Panc1 (cell line): ENCODE data around the gene KLF16. TPM values are rescaled to one million over a fixed set of nuclear protein-coding genes. Genes with fewer than 3 reads are reported as not detected.

Experiments used
- ATAC-seq: fragments of 200-7000 bp; cut with Tn5 transposase; 2 replicates; pipeline ENCODE4 v1.9.1; 2020; ENCODE audit warnings: mild to moderate bottlenecking, moderate library complexity
- BruUV-seq: library from RNA; stranded (reverse); fragments of 400-500 nt; replicated peaks from 2 replicates; lab custom pipeline; 2021; lab: Mats Ljungman, UMichigan
- CTCF ChIA-PET: fragments of 300-600 bp; sonication (Branson Sonifier 250); formaldehyde crosslinking; loops from one replicate; lab custom pipeline; 2022; ENCODE audit warnings: antibody characterized with exemption; lab: Charles Lee
- POLR2A ChIA-PET: fragments of 300-600 bp; sonication (Branson Sonifier 250); formaldehyde crosslinking; loops from one replicate; lab custom pipeline; 2022; ENCODE audit warnings: antibody characterized with exemption; lab: Charles Lee
- DNase-seq: peaks from one replicate; pipeline ENCODE4 v3.0.0-alpha.2; 2010; ENCODE audit warnings: low read depth, low spot score
- H3K27ac ChIP-seq: 2 replicates; pipeline ENCODE4 v1.5.1; 2011; ENCODE audit warnings: mild to moderate bottlenecking, low read length, inconsistent platforms
- H3K27me3 ChIP-seq: fragments of 200-500 bp; sonication (Bioruptor generic); 2 replicates; pipeline ENCODE4 v1.6.0; 2014; ENCODE audit warnings: low read length, inconsistent platforms; ENCODE audit not compliant: control insufficient read depth, insufficient read depth
- H3K36me3 ChIP-seq: fragments of 200-500 bp; sonication (Bioruptor generic); 2 replicates; pipeline ENCODE4 v1.5.1; 2014; ENCODE audit warnings: inconsistent platforms, mild to moderate bottlenecking, low read length, moderate library complexity; ENCODE audit not compliant: control insufficient read depth, insufficient read depth
- H3K4me1 ChIP-seq: 2 replicates; pipeline ENCODE4 v1.5.1; 2011; ENCODE audit warnings: inconsistent platforms, mild to moderate bottlenecking, low read length, moderate library complexity; ENCODE audit not compliant: control insufficient read depth, insufficient read depth
- H3K4me3 ChIP-seq, 2 experiments: 2 replicates each; pipeline ENCODE4 v1.5.1; 2011 to 2012; ENCODE audit warnings: low read depth in 2 of 2, low read length in 2 of 2, mild to moderate bottlenecking in 2 of 2, inconsistent platforms in 1 of 2, moderate library complexity in 1 of 2
- H3K9me3 ChIP-seq: fragments of 200-500 bp; sonication (Bioruptor generic); 2 replicates; pipeline ENCODE4 v1.5.1; 2014; ENCODE audit warnings: low read depth, mild to moderate bottlenecking, inconsistent platforms, low read length, moderate library complexity; ENCODE audit not compliant: control insufficient read depth, insufficient read depth
- POLR2AphosphoS5 ChIP-seq: IDR thresholded peaks from 2 replicates; pipeline ENCODE4 v1.6.1; 2012; ENCODE audit warnings: mild to moderate bottlenecking, low read depth, low read length, moderate library complexity
- SIN3A ChIP-seq: IDR thresholded peaks from 2 replicates; pipeline ENCODE4 v1.6.1; 2012; ENCODE audit warnings: low read depth, mild to moderate bottlenecking, low read length, moderate library complexity, borderline replicate concordance; ENCODE audit not compliant: insufficient read depth
- TCF7L2 ChIP-seq: IDR thresholded peaks from 2 replicates; pipeline ENCODE4 v1.6.1; 2011; ENCODE audit warnings: mild to moderate bottlenecking, low read depth, low read length, inconsistent platforms
- in situ Hi-C: cut with HindIII; loops from 2 replicates; pipeline ENCODE4 v1.10.0; 2016; ENCODE audit warnings: low sequenced_read_pairs, low pct_unique_long_range_greater_than_20kb
- intact Hi-C: fragments of 100-400 bp; cut with micrococcal nuclease; formaldehyde crosslinking; loops from one replicate; pipeline ENCODE4 v1.10.0; 2022; ENCODE audit not compliant: unreplicated experiment
- total RNA-seq: library from RNA; stranded (reverse); gene quantifications from one replicate; pipeline ENCODE4 v1.2.1, GENCODE V29; 2021; ENCODE audit not compliant: unreplicated experiment
- TF ChIP-seq, protein P1 (sequence below): fragments of 450-650 bp; IDR thresholded peaks from 2 replicates; pipeline ENCODE4 v1.5.1; 2017; ENCODE audit warnings: mild to moderate bottlenecking
- TF ChIP-seq, protein P2 (sequence below), 2 experiments: IDR thresholded peaks; 2 replicates each; pipeline ENCODE4 v1.6.1; 2011 to 2012; ENCODE audit warnings: low read depth in 2 of 2, control low read depth in 1 of 2, low read length in 1 of 2, mild to moderate bottlenecking in 1 of 2, moderate library complexity in 1 of 2; ENCODE audit not compliant: insufficient read depth in 1 of 2

Gene KLF16
- total RNA-seq, 1 experiment from 2014 or later: 79.3 TPM

DNA sequence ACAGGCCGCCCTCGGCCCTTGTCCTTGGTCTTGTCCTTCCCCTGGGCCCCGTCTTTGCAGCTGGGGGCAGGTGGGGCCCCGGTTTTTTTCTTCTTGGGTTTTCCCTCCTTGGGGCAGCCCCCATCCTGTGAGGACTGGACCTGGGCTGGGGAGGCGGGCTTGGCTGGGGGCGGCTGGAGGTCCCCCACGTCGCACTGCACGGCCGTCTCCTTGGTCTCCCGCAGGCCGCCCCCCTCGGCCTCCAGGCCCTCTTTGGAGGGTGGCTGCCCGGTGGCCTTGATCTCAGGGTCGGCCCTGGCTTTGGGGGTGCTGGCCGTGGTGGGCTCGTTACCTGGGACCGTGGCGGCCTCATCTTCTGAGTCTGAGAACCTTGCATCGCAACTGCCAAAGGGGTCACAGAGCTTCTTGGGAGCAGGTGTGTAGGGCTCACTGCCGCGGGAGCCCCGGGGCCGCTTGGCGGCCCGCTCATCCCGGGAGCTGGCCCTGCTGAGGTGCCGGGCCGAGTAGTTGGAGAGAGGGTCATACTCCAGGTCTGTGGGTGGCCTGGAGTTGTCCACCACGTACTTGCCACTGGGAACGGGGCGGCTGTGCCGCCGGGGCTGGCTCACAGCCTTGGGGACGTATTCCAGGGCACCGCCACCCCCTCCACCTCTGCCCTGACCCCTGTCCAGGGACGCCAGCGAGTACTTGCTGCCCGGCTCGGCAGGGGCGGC, 35.7 kb downstream of the KLF16 start:
- no TSS peak for BruUV-seq

DNA sequence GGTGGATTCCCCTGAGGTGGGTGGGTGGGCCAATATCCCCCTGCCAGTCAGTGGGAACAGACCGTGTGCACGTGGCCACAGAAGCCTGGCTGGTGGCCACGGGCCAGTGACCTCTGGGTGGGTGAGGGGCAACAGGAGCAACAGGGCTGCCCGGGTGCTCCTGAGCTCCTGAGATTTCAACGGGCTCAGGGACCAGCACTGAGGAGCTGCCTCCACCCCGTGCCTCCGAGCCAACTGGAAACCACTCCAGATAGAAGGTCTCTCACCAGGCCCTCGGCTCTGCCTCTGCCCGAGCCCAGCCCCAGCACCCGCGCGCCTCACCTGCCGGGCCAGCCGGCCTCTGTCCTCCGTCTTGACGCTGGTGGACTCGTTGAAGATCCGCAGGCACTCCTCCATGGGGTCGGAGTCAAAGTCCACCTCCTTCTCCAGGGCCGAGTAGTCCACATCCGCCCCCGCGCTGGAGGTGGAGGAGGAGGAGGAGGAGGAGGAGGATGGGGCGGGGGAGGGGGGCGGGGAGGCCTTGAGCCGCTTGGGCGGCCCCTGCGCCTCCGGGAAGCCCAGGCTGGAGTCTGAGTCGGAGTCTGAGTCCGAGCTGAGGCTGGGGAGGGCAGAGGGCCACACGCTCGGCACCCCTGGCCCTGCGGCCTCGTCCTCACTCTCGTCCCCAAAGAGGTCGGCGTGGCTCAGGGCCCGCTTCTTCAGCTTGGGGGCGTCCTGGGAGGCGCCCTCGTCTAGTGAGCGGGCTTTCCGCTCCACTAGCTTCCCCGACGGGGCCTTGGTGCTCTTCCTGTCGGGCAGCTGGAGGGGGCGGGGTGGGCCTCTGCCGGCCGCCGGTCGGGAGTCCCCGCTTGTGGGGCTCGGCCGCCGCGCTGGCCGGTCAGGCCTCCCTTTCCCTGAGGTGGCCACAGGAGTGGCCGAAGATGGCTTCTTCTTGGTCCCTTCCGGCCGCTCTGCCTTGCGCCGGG, 36.5 kb downstream of the KLF16 start:
- ChIA-PET CTCF (interaction anchor here (0.6 to 1.4 kb wide), 6 partner anchors 11 to 365 kb away, joined by 3 to 17 read pairs (median 8); no protein-coding TSS in a partner anchor), POLR2A (interaction anchor here (0.6 to 0.7 kb wide), 2 partner anchors 46 to 1308 kb away, joined by 3 read pairs; no protein-coding TSS in a partner anchor)
- DNase-seq (no peak), ATAC-seq (peak; percentile 76)
- intact Hi-C loops: no loop called here
- H3K4me1 ChIP-seq: peaks cover 23% of the 10 kb centered on the region
- BruUV-seq: no TSS peak
- peak overlapping the region in 1 of 2 experiments; percentile 8; a peak in 2 of 4 replicates for H3K4me3 ChIP-seq
- TF ChIP-seq, protein P1, sequence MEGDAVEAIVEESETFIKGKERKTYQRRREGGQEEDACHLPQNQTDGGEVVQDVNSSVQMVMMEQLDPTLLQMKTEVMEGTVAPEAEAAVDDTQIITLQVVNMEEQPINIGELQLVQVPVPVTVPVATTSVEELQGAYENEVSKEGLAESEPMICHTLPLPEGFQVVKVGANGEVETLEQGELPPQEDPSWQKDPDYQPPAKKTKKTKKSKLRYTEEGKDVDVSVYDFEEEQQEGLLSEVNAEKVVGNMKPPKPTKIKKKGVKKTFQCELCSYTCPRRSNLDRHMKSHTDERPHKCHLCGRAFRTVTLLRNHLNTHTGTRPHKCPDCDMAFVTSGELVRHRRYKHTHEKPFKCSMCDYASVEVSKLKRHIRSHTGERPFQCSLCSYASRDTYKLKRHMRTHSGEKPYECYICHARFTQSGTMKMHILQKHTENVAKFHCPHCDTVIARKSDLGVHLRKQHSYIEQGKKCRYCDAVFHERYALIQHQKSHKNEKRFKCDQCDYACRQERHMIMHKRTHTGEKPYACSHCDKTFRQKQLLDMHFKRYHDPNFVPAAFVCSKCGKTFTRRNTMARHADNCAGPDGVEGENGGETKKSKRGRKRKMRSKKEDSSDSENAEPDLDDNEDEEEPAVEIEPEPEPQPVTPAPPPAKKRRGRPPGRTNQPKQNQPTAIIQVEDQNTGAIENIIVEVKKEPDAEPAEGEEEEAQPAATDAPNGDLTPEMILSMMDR: no peak
- TF ChIP-seq POLR2AphosphoS5 (no peak), SIN3A (no peak), TCF7L2 (no peak)
- TF ChIP-seq, protein P2, sequence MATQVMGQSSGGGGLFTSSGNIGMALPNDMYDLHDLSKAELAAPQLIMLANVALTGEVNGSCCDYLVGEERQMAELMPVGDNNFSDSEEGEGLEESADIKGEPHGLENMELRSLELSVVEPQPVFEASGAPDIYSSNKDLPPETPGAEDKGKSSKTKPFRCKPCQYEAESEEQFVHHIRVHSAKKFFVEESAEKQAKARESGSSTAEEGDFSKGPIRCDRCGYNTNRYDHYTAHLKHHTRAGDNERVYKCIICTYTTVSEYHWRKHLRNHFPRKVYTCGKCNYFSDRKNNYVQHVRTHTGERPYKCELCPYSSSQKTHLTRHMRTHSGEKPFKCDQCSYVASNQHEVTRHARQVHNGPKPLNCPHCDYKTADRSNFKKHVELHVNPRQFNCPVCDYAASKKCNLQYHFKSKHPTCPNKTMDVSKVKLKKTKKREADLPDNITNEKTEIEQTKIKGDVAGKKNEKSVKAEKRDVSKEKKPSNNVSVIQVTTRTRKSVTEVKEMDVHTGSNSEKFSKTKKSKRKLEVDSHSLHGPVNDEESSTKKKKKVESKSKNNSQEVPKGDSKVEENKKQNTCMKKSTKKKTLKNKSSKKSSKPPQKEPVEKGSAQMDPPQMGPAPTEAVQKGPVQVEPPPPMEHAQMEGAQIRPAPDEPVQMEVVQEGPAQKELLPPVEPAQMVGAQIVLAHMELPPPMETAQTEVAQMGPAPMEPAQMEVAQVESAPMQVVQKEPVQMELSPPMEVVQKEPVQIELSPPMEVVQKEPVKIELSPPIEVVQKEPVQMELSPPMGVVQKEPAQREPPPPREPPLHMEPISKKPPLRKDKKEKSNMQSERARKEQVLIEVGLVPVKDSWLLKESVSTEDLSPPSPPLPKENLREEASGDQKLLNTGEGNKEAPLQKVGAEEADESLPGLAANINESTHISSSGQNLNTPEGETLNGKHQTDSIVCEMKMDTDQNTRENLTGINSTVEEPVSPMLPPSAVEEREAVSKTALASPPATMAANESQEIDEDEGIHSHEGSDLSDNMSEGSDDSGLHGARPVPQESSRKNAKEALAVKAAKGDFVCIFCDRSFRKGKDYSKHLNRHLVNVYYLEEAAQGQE (IDR thresholded peaks at IDR 0.05; ENCODE audit: insufficient read depth in 1 of 2, low read depth in 2 of 2, low read length in 1 of 2): no peak
- H3K27me3 ChIP-seq: no peaks in the 10 kb centered on the region
- no peaks in the 10 kb centered on the region for H3K9me3 ChIP-seq
- in situ Hi-C loops: no loop called here
- H3K36me3 ChIP-seq: no peaks in the 10 kb centered on the region
- H3K27ac ChIP-seq: peak overlapping the region; percentile 72

More for the DNA sequence above, 35.7 kb downstream of the KLF16 start:
- DNase-seq: no peak
- ATAC-seq: no peak
- TF ChIP-seq, protein P2 (IDR thresholded peaks at IDR 0.05; ENCODE audit: insufficient read depth in 1 of 2, low read depth in 2 of 2, low read length in 1 of 2): no peak
- no peak overlapping the region for H3K27ac ChIP-seq
- intact Hi-C loops: no loop called here
- in situ Hi-C loops: no loop called here
- ChIA-PET CTCF (interaction anchor here (0.6 kb wide), 1 partner anchor 10 kb away, joined by 4 read pairs; no protein-coding TSS in a partner anchor), POLR2A (interaction anchor here (0.6 kb wide), 1 partner anchor 1309 kb away, joined by 3 read pairs; no protein-coding TSS in a partner anchor)
- H3K4me3 ChIP-seq: no peak overlapping the region
- H3K4me1 ChIP-seq: peaks cover 23% of the 10 kb centered on the region
- no peaks in the 10 kb centered on the region for H3K9me3 ChIP-seq
- no peaks in the 10 kb centered on the region for H3K27me3 ChIP-seq
- no peaks in the 10 kb centered on the region for H3K36me3 ChIP-seq
